Upper lobe of right lung (tissue), 1 donor: ENCODE measurements around the gene ACOT9. TPM values are rescaled to one million over a fixed set of nuclear protein-coding genes. Genes with fewer than 3 reads are reported as not detected.
"Not testable (repeated sequence)": the region's sequence is repeated elsewhere in the genome, so short reads cannot be mapped to it uniquely, and the experiment has no call there.

Source experiments
- ATAC-seq: fragments of 200-7000 bp; cut with Tn5 transposase; one replicate; pipeline ENCODE4 v1.9.1; 2020; ENCODE audit warnings: mild to moderate bottlenecking, moderate library complexity
- DNase-seq: peaks from one replicate; pipeline ENCODE4 v3.0.0-alpha.2; 2020
- H3K27ac ChIP-seq: fragments of 200-600 bp; one replicate; pipeline ENCODE4 v1.8.0; 2022
- H3K27me3 ChIP-seq: fragments of 200-600 bp; one replicate; pipeline ENCODE4 v1.8.0; 2022; ENCODE audit warnings: mild to moderate bottlenecking
- H3K36me3 ChIP-seq: fragments of 200-600 bp; one replicate; pipeline ENCODE4 v1.8.0; 2022
- H3K4me1 ChIP-seq: fragments of 200-600 bp; one replicate; pipeline ENCODE4 v1.8.0; 2022
- H3K4me3 ChIP-seq: fragments of 200-600 bp; one replicate; pipeline ENCODE4 v1.8.0; 2022; ENCODE audit warnings: mild to moderate bottlenecking
- H3K9me3 ChIP-seq: fragments of 200-600 bp; one replicate; pipeline ENCODE4 v1.8.0; 2022
- CTCF ChIP-seq: fragments of 200-600 bp; IDR thresholded peaks from one replicate; pipeline ENCODE4 v1.8.0; 2022; ENCODE audit warnings: antibody characterized with exemption
- intact Hi-C: fragments of 100-400 bp; cut with DNase I; formaldehyde crosslinking; loops from one replicate; pipeline ENCODE4 v1.11.0; 2022
- total RNA-seq: library from RNA; stranded (reverse); fragmentation: NEBNext Ultra II Directional; extraction: Animal tissue kit (Norgen Biotek cat#: 25700); gene quantifications from one replicate; pipeline ENCODE4 v1.2.1, GENCODE V29; 2021
- donor health status: DM: no; HTN: yes; CAD: no; lungs with severe emphysema.

ACOT9 gene
- total RNA-seq, 1 donor from 2014 or later, result 42.0 TPM

- Histone ChIP-seq H3K4me3 (no peak overlapping the region), H3K36me3 (peaks cover 41% of the 10 kb centered on the region), H3K27ac (no peak overlapping the region), H3K4me1 (no peaks in the 10 kb centered on the region), H3K27me3 (no peaks in the 10 kb centered on the region), H3K9me3 (no peaks in the 10 kb centered on the region)
- DNase-seq (no peak), ATAC-seq (no peak)
- intact Hi-C loops, result no loop called here
- no peak for TF ChIP-seq CTCF
Observed at GRCh38 chrX:23704673-23705206, 38.3 kb downstream of the ACOT9 start.

GRCh38 chrX:23699636-23700194 lies 43.4 kb downstream of the ACOT9 start:
- ATAC-seq, result peak; percentile 58
- Histone ChIP-seq H3K27ac (no peak overlapping the region), H3K4me3 (no peak overlapping the region), H3K4me1 (no peaks in the 10 kb centered on the region), H3K27me3 (no peaks in the 10 kb centered on the region), H3K36me3 (peaks cover 15% of the 10 kb centered on the region), H3K9me3 (no peaks in the 10 kb centered on the region)
- intact Hi-C loops, result loop anchor here (10.0 kb wide), 1 partner anchor 205 kb away; the partner anchor contains the start of genes APOO and CXorf58
- DNase-seq, result no peak
- no peak for TF ChIP-seq CTCF

GRCh38 chrX:23694606-23695005 lies 48.5 kb downstream of the ACOT9 start:
- Histone ChIP-seq H3K36me3 (no peaks in the 10 kb centered on the region), H3K4me3 (no peak overlapping the region), H3K9me3 (no peaks in the 10 kb centered on the region), H3K27ac (no peak overlapping the region), H3K27me3 (no peaks in the 10 kb centered on the region), H3K4me1 (no peaks in the 10 kb centered on the region)
- TF ChIP-seq CTCF, result peak; percentile 42
- intact Hi-C loops, result loop anchor here (10.0 kb wide), 1 partner anchor 210 kb away; the partner anchor contains the start of genes APOO and CXorf58
- ATAC-seq, result peak; percentile 80
- DNase-seq, result no peak

- no peaks in the 10 kb centered on the region for H3K36me3 ChIP-seq
- intact Hi-C loops, result loop anchor here (10.0 kb wide), 1 partner anchor 213 kb away; the partner anchor contains the start of genes APOO and CXorf58
- ATAC-seq (peak; percentile 21), DNase-seq (no peak)
- no peak overlapping the region for H3K4me3 ChIP-seq
- no peak for TF ChIP-seq CTCF
- H3K27me3 ChIP-seq, result no peaks in the 10 kb centered on the region
- H3K27ac ChIP-seq, result no peak overlapping the region
- no peaks in the 10 kb centered on the region for H3K9me3 ChIP-seq
- H3K4me1 ChIP-seq, result no peaks in the 10 kb centered on the region
Observed at GRCh38 chrX:23692166-23692565, 50.9 kb downstream of the ACOT9 start.

- H3K9me3 ChIP-seq, H3K27ac ChIP-seq, intact Hi-C loops, H3K4me3 ChIP-seq, H3K27me3 ChIP-seq, H3K36me3 ChIP-seq, DNase-seq, H3K4me1 ChIP-seq, ATAC-seq: not testable (repeated sequence)
Observed at GRCh38 chrX:23676486-23676885, 66.6 kb downstream of the ACOT9 start.

- Histone ChIP-seq H3K27ac (no peak overlapping the region), H3K4me3 (no peak overlapping the region), H3K36me3 (peaks cover 5% of the 10 kb centered on the region), H3K4me1 (no peaks in the 10 kb centered on the region), H3K9me3 (no peaks in the 10 kb centered on the region), H3K27me3 (no peaks in the 10 kb centered on the region)
- TF ChIP-seq CTCF, result no peak
- no peak for DNase-seq
- no peak for ATAC-seq
- intact Hi-C loops, result no loop called here
Observed at GRCh38 chrX:23673108-23673507, 70.0 kb downstream of the ACOT9 start.
